GM19324 (cell line): ENCODE measurements around the gene FXN.
"Not testable (repeated sequence)": the region's sequence is repeated elsewhere in the genome, so short reads cannot be mapped to it uniquely, and the experiment has no call there.

ENCODE experiments used
- ATAC-seq: cut with Tn5 transposase; IDR thresholded peaks from one replicate; pipeline ENCODE4 v1.9.1; 2021; ENCODE audit warnings: mild to moderate bottlenecking, moderate library complexity; ENCODE audit not compliant: unreplicated experiment, low FRiP score

Gene FXN

GRCh38 chr9:69020301-69021145 is 15.0 kb upstream of the FXN start:
- no peak for ATAC-seq

GRCh38 chr9:69023650-69024049 is 11.9 kb upstream of the FXN start:
- no peak for ATAC-seq

DNA sequence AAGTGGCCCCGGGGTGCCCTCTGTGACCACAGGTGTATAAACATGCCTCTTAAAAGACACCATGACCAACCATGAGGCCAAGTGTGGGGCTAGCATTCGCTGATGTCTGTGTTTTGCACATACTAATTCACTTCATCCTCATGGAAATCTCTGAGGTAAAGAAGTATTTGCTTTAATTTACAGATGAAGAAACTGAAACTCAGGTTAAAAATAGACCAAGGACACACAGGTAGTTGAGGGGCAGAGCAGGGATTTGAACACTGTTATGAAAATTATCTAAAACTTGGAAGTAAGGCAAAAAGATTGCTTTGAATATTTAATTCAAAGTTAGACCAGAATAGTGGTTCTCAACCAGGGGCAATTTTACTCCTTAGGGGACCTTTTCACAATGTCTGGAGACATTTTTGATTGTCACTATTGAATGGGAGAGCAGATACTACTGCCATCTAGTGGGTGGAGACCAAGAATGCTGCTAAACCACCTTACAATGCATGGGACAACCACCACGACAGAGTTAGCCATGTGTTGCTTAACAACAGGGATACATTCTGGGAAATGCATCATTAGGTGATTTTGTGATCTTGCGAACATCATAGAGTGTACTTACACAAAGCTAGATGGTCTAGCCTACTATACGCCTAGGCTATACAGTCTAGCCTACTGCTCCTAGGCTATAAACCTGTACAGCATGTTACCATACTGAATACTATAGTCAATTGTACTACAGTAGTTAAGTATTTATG is 8.0 kb upstream of the FXN start:
- peak; percentile 73 for ATAC-seq

DNA sequence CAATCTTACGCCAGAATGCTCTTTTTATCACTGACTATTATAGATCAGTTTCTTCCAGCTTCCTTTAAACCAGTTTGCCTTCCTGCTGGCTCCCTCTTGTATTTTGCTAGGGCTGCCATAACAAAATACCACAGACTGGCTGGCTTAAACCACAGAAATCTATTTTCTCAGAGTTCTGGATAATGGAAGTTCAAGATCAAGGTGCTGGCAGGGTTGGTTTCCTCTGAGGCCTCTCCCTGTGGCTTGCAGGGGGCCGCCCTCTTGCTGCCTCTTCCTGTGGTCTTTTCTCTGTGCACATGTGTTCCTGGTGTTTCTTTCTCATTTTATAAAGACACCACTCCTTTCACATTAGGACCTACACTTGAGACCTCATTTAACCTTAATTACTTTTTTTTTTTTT is 6.8 kb upstream of the FXN start:
- ATAC-seq: no peak

DNA sequence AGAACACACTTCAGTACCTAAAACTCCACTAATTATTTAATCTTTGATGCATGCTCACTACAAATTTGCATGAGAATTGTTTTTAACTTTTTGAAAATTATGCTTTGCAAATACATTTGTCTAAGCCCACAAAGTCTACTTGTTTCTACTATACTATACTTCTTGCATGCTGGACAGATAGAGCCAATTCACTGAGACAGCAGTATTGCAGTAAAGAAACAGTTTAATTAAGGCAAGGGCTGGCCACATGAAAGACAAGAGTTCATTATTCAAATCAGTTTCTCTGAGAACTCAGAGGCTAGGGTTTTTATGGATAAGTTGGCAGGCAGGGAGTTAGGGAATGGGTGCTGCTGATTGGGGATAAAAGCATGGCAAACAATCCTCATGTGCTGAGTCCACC is 6.0 kb upstream of the FXN start:
- ATAC-seq: no peak

DNA sequence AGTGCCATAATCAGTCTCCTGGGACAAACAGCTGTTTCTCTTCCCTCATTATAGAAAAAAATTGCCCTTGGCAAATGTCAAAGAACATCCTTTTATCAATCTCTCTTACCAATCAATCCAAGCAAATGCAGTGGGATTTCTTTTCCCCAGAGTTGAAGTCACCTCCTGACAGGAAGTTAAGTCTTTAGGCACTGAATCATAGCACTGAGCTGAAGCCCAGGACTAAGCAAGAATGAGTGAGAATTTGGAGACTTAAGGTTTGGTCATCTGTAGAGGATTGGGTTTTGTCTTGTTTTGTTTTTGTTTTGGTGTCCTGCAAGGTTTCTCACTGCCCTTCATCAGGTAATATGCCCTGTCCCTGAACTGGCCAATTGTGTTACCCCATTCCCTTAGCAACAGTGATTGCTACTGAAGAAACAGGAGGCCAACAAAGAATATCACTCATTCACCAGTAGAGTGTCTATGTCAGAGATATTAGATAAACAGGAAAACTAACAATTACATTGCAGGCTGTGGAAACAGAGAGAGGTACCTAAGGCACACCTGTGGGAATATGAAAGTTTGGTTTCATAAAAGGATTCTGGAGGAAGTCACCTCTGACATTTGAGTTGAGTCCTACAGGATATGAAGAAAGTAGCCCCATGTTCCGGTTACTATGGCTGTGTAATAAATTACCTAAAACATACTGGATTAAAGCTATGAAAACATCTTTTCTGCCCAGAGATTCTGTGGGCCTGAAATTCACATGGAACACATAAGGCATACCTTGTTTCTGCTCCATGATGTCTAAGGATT is 4.5 kb upstream of the FXN start:
- no peak for ATAC-seq

DNA sequence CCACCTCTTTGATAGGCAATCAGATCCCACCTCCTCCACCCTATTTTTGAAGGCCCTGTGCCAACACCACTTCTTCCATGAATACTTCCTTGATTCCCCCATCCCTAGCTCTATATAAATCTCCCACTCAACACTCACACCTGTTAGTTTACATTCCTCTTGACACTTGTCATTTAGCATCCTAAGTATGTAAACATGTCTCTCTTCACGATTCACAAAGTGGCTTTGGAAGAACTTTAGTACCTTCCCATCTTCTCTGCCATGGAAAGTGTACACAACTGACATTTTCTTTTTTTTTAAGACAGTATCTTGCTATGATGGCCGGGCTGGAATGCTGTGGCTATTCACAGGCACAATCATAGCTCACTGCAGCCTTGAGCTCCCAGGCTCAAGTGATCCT is 1.5 kb upstream of the FXN start:
- ATAC-seq: no peak

GRCh38 chr9:69036309-69036708 is 757 bp downstream of the FXN start:
- no peak for ATAC-seq

GRCh38 chr9:69036799-69037198 is 1.2 kb downstream of the FXN start:
- ATAC-seq: no peak

GRCh38 chr9:69040646-69041045 is 5.1 kb downstream of the FXN start:
- ATAC-seq: no peak

DNA sequence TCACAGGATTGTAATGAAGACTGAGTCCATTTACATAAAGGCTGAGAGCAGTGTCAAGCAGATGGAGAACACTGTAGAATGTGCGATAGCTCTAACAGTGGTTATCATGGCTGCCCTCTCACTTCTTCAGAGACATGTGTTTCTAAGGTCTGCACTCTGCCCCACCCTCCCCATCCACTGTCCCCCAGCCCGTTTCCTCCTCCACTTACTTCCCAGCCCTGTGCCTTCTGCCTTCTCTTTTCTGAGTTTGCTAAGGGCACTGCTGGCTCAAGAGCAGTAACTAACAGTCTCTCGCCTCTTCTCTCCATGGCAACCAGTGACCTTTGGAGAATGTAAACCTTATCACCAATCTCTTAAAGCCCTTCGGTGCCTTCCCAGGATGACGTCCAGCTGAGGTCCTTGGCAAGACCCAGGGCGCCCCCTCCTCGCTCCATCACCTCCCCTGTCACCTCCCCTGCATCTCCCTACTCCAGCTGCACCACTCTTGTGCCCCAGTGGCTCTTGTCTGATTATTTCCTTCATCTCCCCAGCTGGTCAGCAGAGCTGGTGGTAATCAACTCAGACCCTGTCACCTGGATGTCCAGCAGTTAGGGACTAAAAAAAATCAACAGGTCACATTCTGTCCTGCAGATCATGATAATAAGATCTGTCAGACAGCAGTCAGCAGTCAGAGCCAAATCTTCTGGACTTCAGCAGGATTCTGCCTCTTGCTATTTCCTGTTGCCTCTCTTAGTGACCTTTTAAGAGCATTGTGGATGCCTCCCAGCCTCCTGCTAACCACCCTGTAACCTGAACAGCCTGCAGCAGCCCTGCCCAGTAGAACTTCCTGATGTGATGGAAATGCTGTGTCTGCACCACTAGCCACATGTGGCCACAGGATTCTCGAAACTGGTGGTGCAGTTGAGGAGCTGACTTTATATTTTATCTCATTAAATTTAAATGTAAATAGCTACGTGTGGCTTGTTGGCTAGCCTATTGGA is 9.0 kb downstream of the FXN start:
- ATAC-seq: no peak

DNA sequence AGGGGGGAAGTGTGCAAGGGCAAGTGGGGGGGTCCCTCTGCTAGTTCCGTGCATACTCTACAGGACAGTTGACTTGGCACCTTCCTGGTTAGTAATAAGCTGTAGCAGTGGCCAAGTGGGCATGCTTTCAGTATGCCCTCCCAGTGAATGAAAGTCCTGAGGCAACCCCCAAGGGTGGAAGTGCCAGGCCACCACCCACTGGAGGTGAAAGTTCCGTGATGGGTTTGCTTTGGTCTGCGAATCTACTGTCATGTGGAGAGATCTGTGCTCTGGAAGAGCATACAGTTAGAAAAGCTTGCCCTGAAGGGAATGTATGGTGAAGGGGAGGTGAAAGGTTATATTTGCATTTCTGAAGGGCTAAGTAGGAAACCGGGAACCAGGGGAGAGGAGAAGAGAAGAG is 10.3 kb downstream of the FXN start:
- no peak for ATAC-seq

DNA sequence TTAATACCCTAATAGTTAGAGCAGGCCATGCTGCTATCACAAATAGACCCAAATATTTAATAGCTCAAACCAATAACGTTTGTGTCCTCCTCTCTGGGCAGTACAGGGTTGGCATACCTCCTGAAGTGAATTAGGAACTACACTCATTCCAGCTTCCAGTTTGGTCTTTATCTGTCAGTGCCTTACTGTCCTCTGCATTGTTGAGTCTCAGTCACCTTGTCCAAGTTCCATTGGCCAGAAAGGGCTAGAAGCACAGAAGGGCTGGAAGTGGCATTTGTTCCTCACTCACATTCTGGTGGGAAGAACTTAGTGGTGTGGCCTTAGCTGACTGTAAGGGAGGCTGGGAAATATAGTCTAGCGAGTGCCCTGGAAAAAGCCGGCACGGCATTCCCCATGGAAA is 11.2 kb downstream of the FXN start:
- ATAC-seq: no peak

DNA sequence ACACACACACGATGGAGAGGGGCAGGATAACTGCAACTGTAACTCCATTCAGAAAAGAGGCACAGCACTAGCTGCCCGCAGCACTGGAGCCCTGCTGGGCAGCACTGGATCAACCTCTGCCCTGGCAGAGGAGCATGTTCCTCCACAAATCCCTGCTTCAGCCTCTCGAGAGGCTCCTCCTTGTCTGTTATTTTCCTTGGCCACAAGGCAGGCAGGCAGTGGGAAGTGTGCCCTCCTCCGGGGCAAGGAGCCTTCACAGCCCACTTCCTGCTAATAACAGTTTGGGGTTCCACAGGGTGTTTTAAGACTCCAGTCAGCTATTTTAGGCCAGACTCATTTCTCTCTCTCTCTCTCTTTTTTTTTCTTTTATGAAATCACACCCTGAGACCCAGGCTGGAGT is 11.8 kb downstream of the FXN start:
- no peak for ATAC-seq

DNA sequence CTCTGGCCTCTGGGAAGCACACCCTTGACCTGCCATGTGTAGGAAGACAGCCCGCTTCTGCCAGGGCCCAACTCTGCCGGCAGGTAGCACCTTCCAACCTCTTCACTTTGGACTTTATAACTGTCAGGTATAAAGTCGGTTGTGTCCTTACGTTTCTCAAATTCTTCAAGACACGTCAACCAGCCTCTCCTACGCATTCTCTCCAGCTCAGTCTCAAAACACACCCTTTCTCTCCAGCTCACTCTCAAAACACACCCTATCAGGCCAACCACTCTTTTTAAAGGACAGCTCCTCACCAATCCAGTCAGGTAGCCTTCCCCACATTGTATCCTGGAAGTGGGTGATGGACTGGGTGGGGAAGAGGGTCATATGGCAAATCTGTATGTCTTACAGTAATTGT is 13.5 kb downstream of the FXN start:
- ATAC-seq: no peak

- not testable (repeated sequence) for ATAC-seq
These were observed 15.4 kb downstream of the FXN start for GRCh38 chr9:69050936-69051335.

DNA sequence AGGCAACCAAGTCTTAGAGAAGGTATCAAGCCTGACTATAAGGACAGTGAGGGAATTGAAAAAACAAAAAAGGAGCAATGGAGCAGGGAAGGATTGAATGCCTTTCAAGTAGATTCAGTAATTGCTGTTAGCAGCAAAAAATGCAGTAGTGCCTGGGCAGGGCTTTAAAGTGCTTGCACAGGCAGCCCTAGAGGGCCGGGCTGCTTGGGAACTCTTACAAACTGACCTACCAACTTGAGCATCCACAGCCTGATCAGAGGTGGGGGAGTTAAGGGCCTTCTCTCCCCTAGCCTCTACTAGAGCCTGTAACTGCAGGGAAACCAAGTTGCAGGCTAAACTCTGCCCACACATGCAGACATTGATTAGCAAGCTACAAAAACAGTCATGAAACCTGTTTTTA is 19.4 kb downstream of the FXN start:
- ATAC-seq: no peak

DNA sequence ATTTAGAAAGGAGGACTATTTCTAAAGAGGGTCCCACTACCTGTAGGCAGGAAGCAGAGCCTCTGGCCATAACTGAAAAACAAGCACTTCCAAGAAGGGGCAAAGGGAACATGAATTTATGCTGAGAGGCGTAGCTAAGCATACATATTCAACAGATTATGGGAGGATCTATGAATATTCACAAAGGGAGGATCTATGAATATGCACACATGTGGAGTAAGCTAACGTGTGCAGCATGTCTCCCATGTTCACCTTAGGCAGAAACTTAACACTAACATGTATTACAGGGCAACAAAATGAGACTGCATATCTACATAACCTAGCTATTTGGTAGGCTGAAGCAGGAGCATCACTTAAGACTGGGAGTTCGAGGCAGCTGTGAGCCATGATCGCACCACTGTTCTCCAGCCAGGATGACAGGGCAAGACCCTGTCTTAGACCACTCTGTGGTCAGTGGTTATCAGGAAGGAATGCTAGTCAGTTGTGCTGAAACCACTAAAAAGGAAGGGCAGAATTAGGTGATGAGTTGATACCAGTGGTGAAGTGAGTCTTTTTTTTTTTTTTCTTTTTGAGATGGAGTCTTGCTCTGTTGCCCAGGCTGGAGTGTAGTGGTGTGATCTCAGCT is 20.8 kb downstream of the FXN start:
- ATAC-seq: no peak

DNA sequence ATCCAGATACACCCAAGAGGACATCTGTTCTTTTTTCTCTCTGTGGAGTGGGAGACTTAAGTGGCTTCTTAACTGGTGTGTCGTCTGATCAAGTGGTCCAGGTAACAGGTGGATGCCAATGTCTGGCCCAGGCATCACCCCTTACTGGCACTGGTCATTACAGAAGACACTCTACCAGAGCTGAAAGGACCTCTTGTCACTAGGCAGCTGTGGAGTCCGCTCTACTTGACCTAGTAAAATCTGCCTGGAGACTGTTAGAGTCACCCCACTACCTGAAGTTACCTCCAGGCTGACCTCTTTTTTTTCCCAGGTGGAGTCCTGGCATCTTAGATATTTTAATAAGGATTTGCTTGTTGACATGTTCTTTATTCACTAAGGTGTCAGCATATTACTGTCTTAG is 22.5 kb downstream of the FXN start:
- no peak for ATAC-seq

DNA sequence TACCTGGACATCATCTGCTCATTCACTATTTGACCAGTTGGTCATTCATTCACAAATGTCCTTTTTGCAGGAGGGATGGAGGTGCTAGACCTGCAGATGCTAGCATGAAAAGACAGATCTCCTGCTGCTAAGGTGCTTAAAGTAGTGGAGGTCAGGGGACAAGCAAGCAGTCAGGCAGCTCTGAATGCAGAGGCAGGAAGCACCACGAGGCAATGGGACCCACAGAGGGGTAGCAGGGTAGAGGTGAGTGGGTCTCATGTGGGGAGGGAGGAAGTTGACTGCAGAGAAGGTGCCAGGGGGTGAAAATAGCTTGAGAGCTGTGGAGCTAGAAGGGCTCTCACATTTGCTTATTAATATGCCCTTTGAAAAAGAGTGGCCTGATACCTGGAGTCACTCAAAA is 25.2 kb downstream of the FXN start:
- no peak for ATAC-seq
